ENCODE results near the gene CDHR4.
A peak's percentile ranks its signal among the peaks of the same experiment; 100 is the strongest.

Gene CDHR4

GRCh38 chr3:49841806-49842205, 42.1 kb upstream of the CDHR4 start:
- TF ChIP-seq POLR2AphosphoS5 (IDR thresholded peaks at IDR 0.05; ENCODE audit: low read depth, low read length) (no peak), TAF1 (IDR thresholded peaks at IDR 0.05; ENCODE audit: borderline replicate concordance, insufficient read depth, low read length) (no peak), REST (IDR thresholded peaks at IDR 0.05; ENCODE audit: insufficient read depth in 1 of 2, low read depth in 2 of 2, low read length in 2 of 2) (no peak), SIN3A (IDR thresholded peaks at IDR 0.05; ENCODE audit: borderline replicate concordance, insufficient read depth, low read length) (no peak), FOXP2 (optimal IDR thresholded peaks at IDR 0.05; ENCODE audit: borderline replicate concordance, extremely low read depth, extremely low read length, insufficient read depth) (no peak)

GRCh38 chr3:49841126-49841696, 41.5 kb upstream of the CDHR4 start:
- TF ChIP-seq REST (IDR thresholded peaks at IDR 0.05; ENCODE audit: insufficient read depth in 1 of 2, low read depth in 2 of 2, low read length in 2 of 2) (no peak), TAF1 (IDR thresholded peaks at IDR 0.05; ENCODE audit: borderline replicate concordance, insufficient read depth, low read length) (no peak), FOXP2 (optimal IDR thresholded peaks at IDR 0.05; ENCODE audit: borderline replicate concordance, extremely low read depth, extremely low read length, insufficient read depth) (no peak), SIN3A (IDR thresholded peaks at IDR 0.05; ENCODE audit: borderline replicate concordance, insufficient read depth, low read length) (no peak), POLR2AphosphoS5 (IDR thresholded peaks at IDR 0.05; ENCODE audit: low read depth, low read length) (no peak)

- TF ChIP-seq REST (IDR thresholded peaks at IDR 0.05; ENCODE audit: insufficient read depth in 1 of 2, low read depth in 2 of 2, low read length in 2 of 2) (no peak), SIN3A (IDR thresholded peaks at IDR 0.05; ENCODE audit: borderline replicate concordance, insufficient read depth, low read length) (no peak), TAF1 (IDR thresholded peaks at IDR 0.05; ENCODE audit: borderline replicate concordance, insufficient read depth, low read length) (no peak), FOXP2 (optimal IDR thresholded peaks at IDR 0.05; ENCODE audit: borderline replicate concordance, extremely low read depth, extremely low read length, insufficient read depth) (no peak), POLR2AphosphoS5 (IDR thresholded peaks at IDR 0.05; ENCODE audit: low read depth, low read length) (no peak)
Measured at GRCh38 chr3:49840388-49840787, 40.7 kb upstream of the CDHR4 start.

- TF ChIP-seq POLR2AphosphoS5 (IDR thresholded peaks at IDR 0.05; ENCODE audit: low read depth, low read length) (peak; percentile 13; the same call in 1 of the 2 replicates), REST (IDR thresholded peaks at IDR 0.05; ENCODE audit: insufficient read depth in 1 of 2, low read depth in 2 of 2, low read length in 2 of 2) (no peak), FOXP2 (optimal IDR thresholded peaks at IDR 0.05; ENCODE audit: borderline replicate concordance, extremely low read depth, extremely low read length, insufficient read depth) (no peak), TAF1 (IDR thresholded peaks at IDR 0.05; ENCODE audit: borderline replicate concordance, insufficient read depth, low read length) (no peak)
Measured at GRCh38 chr3:49839193-49839809, 39.6 kb upstream of the CDHR4 start.
